GM19467 (cell line): Measurements from ENCODE around the gene DYNLL1.
"Not testable (repeated sequence)": the region's sequence is repeated elsewhere in the genome, so short reads cannot be mapped to it uniquely, and the experiment has no call there.

Experiments used
- ATAC-seq: cut with Tn5 transposase; IDR thresholded peaks from one replicate; pipeline ENCODE4 v1.9.1; 2021; ENCODE audit warnings: mild to moderate bottlenecking, moderate library complexity; ENCODE audit not compliant: unreplicated experiment

The DYNLL1 gene

DNA sequence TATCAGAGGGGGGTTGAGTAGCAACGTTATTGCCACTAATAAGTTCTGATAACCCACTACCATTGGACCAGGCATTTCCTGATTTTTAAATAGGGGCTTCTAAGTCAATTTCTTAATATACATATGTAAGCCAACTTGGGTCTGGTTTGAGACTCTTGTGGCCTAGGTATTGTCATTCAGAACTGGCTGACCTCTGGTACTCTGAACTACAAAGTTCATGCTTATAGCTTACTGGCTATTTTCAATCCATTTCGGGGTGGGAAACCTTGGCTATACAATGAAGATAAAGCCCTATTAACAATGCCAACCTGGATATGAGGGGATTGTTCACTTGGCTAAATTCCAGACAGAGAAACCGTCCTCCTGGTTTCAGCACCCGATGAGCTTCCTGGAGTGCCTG is 8.7 kb downstream of the DYNLL1 start:
- ATAC-seq = no peak

DNA sequence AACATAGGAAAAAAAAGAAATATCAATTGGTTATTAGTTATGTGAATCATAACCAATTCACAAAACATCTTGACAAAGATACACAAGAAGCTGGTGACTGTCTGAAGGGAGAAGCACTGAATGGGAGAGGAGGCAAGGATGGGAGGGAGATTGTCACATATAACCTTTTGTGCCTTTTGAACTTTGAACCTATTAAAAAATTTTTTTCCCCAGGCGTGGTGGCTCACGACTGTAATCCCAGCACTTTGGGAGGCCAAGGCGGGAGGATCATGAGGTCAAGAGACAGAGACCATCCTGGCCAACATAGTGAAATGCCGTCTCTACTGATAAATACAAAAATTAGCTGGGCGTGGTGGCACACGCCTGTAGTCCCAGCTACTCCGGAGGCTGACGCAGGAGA is 12.6 kb downstream of the DYNLL1 start:
- no peak for ATAC-seq

DNA sequence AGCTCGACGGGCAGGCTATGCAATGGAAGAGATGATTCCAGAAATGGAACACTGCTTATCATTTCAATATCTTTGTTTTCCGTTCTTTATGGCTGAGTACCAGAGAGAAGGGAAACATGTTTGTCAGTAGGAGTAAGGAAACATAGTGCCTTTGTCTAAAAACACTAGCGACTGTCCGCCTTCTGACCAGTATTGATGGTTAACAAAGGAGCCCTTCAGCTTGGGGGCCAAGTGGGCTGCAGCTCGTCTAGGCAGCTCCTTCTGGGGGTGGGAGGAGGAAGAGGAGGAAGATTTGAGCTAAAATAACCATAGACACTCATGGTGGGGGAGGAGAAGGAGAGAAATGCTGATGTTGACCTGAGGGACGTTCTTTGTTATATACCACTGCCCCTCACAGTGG is 18.1 kb downstream of the DYNLL1 start:
- no peak for ATAC-seq

DNA sequence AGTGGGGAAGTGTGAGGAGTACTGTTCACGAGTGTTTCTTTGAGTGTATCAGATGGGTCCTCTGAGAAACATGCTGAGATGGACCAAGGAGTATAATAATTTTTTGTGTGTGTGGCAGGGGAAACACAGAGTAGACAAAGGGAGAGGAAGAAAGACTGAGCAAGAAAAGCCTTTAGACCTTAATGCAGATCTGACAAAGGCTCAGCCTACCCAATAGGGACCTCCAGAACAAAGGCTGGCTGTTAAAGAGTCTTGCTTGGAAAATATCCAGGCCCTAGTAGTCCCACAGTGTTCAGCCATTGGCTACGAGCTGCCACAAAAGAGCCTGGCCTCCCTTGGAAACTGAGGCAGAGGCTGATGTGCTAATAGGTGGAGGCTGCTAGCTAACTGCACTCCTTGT is 19.6 kb downstream of the DYNLL1 start:
- ATAC-seq = no peak

DNA sequence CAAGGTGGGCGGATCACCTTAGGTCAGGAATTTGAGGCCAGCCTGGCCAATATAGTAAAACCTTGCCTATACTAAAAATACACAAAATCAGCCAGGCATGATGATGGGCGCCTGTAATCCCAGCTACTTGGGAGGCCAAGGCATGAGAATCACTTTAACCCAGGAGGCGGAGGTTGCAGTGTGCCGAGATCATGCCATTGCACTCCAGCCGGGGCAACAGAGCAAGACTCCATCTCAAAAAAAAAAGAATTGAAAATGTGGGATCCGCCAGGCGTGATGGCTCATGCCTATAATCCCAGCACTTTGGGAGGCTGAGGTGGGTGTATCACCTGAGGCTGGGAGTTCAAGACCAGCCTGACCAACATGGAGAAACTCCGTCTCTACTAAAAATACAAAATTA is 23.4 kb downstream of the DYNLL1 start:
- ATAC-seq = not testable (repeated sequence)

DNA sequence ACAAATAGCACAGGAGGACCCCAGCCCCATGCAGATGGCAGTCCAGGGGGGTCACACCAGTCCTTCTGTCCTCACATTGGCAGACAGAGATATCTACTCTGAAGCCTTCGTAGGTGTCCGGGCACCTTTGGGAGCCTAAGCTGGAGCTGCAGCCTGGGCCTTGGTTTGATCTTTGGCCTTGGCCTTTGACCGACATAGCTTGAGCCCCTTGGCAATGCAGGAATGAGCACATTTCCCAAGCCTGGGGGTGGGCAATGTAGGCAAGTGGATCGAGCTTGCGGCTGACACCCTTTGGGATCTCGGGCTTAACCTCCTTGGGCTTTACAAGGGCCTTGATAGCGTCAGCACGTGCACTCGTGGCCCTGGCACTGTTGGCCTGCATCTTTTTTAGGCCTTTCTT is 26.7 kb downstream of the DYNLL1 start:
- ATAC-seq = no peak

DNA sequence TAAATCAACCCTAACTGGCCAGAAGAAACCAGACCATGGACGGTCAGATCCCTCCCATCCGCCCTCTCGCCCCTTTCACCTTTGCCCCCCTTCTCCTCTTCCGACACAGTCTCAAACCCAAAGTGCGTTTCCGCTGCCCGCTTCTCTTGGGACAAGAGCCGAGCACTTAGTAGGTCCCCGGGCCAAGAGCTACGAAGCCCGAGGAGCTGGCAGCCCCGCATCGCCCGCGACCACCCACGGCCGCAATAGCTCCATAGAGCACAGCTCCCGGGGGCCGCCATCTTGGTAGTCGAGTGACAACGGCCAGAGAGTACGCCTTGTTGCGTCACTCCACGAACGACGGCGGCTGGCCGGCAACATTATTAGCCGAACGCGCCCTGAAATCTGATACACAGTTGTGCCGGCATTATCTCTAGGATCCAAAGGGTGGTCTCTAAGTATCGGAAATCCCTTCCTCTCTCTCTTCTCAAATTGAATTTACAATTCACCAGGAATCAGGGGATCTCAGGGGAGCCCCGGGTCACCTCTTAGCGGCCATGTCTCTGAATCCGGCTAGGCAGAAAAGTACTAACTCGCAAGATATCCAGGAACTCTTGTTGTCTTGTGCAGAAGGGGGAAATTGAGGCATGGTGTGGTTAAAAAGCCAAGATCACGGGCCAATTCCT is 33.1 kb downstream of the DYNLL1 start, which contains the start of gene COQ5:
COQ5 (minus strand) TSS at position 298 of the 665 bp plus-strand sequence; CDS start at position 281, 17 bp downstream.
- peak; percentile 67 for ATAC-seq

DNA sequence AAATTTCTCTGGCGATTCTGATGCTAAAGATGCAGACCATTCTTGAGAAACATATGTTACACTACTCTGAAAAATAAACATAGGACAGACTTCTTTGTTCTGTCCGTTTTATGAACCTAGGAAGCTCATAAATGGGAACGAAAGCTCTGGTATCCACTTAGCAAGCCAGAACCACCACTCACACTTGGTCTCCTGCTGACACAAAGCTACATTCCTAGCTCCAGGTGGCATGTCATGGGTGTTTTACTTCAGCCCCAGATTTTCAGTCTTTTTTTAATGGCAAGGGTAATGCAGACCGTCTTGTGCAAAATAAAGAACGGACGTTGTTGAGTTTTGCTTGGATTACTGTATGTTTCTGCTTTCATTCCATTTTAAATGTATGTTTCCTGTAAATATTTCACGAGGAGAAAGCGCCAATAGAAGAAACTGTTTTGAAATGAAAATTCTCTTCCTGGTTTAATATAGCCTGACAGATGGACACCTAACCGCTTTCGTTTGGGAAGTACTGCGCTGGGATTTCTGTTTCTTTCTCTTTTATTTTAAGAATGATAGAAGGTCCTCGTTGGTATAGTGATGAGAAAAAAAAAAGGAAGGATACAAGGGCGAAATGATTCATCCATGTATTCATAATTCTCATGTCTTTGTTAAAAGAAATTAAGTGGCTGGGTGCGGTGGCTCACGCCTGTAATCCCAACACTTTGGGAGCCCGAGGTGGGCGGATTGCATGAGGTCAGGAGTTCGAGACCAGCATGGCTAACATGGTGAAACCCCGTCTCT is 33.9 kb downstream of the DYNLL1 start:
- ATAC-seq = no peak

DNA sequence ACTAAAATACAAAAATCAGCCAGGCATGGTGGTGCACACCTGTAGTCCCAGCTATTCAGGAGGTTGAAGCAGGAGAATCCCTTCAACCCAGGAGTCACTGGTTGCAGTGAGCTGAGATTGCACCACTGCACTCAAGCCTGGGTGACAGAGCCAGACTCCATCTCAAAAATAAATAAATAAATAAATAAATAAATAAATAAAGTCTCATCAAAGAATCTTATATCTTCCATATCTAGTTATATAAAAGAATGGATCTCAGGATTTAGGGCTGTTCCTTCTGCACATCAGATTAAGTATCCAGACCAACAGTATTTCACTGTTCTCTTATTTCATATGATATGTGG is 34.5 kb downstream of the DYNLL1 start:
- ATAC-seq = not testable (repeated sequence)

DNA sequence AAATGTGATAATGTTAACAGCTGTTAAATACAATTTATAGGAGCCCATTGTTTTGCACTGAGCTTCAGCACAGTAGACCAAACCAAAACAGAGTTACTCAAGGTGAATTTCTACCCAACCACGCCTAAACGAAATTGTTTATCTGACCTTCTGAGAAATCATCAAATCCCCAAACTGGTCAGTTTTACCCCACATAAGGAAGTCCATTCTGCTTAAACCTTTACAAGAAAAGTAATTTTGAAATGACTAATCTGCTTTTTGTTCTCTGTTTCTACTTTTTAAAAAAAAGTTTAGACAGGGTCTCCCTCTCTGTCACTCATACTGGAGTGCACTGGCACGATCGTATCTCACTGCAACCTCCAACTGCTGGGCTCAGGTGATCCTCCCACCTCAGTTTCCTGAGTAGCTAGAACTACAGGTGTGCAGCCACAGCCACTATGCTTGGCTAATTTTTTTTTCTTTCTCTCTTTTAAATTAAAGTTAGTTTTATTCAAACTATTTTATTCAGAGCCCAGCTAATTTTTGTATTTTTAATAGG is 36.9 kb downstream of the DYNLL1 start:
- no peak for ATAC-seq

DNA sequence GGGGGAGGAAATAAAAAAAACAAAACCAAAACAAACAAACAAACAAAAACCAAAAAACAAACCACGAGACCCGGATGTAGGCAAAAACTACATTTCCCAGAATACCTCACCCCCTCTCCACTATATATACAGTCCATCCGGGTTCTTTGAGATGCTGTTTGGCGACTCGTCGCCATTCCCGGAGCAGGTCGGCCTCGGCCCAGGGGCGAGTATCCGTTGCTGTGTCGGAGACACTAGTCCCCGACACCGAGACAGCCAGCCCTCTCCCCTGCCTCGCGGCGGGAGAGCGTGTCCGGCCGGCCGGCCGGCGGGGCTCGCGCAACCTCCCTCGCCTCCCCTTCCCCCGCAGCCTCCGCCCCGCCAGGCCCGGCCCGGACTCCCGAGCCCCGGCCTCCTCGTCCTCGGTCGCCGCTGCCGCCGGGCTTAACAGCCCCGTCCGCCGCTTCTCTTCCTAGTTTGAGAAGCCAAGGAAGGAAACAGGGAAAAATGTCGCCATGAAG is 38.3 kb downstream of the DYNLL1 start, which contains the start of gene RNF10:
RNF10 (plus strand) TSS at position 154 of the 500 bp plus-strand sequence. CDS start 456 bp downstream, outside the sequence.
- ATAC-seq = peak; percentile 56

DNA sequence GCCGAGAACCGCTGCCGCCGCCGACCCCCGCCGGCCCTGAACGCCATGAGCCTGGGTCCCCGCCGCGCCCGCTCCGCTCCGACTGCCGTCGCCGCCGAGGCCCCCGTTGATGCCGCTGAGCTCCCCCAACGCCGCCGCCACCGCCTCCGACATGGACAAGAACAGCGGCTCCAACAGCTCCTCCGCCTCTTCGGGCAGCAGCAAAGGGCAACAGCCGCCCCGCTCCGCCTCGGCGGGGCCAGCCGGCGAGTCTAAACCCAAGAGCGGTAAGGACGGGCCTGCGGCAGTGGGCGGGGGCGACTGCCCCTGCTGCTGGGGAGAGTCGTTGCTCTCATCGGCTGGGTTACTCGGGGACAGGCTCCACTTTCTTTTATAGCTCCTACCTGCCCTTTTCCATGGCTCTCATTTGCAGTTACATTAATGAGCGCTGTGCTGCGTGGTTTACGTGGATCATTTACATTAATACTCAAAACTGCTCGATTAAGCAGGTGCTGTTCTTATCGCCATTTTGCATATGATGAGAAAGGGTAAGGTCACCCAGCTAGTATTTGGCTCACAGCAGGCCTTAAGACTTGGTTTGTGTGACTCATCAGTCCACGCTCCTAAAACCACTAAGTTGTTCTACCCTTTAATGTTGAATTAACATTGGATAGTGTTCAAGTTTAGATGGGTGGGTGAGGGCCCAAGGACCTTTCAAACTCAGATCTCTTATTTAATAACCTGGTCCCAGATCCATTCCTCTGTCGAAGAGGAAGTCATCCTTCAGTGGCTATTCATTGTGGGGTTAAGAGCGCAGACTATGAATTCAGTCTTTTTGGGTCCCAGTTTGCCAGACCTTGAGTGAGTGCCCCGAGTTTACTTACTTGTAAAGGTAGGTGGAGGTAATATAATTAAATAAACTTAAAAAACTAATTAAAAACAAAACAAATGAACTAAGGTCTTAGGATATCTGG is 39.1 kb downstream of the DYNLL1 start:
- peak; percentile 34 for ATAC-seq

DNA sequence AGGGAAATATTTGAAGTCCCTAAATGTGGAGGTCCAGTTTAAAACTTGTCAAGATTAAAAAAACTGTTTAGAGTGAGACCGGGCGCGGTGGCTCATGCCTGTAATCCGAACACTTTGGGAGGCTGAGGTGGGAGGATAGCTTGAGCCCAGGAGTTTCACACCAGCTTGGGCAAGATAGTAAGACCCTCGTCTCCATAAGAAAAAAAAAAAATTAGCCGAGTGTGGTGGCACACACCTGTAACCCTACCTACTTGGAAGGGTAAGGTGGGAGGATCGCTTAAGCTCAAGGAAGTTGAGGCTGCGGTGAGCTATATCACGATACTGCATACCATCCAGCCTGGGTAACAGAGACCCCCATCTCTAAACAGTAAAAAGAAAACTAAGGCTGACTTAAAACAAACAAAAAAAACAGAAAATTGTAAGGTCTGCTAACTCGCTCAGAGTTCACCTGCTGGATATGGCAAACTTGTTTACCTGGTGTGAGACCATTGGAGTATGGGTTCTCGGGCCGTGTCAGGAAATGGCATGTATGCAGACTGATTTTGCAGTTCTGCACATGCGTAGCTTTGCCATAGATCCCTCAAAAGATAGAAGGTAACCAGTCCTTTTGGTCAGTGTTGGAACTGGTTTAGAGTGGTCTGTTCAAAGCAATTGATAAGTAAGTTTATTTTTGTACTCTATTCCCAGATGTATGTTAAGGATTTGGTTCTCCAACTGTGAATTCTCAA is 40.3 kb downstream of the DYNLL1 start:
- no peak for ATAC-seq

DNA sequence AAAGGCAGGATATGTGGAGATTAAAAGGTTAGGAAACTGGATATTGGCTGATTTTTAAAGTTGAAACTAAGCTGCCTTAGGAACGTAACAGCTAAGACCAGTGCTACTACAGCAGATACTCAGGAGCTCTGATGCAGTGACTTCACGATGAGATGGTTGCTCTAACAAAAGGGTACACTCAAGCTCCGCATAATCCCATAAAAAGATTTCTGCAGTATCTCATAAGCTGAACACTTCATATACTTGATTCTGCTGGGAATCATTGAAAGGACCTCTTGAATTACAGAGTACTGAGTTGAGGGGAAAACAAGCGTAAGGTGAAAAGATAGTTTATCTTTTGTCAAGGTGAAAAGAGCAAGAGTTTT is 41.9 kb downstream of the DYNLL1 start:
- no peak for ATAC-seq

DNA sequence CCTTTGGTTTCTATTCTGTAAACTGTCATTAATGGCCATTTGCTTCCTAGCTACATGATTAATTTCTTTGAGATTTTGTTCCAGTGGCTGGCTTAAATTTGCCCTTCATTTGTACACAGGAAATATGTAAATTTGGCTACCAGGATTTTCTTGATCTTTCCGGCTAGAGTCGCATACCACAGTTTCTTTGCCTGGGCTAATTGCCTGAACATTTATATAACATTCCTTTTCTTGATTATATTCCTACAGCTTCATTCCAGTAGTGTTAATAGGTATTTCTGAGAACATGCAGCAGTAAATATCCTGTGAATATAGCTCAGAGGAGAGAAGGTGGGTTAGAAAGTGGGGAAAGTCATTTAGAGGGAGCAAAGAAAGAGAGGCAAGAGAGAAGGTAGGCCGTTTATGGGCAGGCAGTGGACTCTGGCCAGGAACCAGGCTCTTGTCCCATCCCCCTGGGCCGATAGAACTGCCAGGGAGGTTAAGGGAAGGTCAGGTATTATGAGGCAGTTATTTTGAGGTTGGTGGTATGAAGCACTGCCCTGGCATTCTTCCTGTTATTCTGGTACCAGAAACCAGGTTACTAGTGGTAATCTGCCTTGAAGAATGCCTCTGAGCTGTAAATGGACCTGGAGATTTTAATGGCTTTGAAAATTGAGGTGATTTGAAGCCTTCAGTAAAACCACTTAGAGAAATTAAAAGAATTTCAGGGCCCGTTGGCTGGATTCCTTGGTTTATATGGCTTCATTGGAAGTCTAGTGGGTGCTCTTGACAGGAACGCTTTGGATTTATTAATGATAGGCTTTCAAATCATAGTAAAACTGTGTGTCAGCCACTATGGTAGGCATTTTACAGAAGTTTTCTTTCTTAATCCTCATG is 42.6 kb downstream of the DYNLL1 start:
- ATAC-seq = no peak

DNA sequence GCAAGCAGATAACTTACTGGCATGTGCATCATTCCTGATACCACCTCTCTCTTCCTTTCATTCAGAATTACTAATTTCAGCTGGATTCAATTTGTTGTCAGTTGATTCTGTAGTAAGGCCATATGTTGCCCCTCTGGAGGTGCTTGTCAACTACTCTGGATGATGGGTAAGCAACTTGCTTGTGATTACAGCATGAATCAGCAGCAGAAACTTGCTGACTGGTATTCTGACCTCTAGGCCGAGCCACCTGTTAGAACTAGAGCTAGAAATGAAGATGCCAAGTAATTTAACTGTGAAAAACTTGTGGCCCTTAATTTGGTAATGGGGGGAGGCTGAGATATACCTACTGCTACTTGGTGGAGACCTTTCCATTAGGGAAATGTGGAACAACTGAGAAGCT is 43.4 kb downstream of the DYNLL1 start:
- no peak for ATAC-seq

DNA sequence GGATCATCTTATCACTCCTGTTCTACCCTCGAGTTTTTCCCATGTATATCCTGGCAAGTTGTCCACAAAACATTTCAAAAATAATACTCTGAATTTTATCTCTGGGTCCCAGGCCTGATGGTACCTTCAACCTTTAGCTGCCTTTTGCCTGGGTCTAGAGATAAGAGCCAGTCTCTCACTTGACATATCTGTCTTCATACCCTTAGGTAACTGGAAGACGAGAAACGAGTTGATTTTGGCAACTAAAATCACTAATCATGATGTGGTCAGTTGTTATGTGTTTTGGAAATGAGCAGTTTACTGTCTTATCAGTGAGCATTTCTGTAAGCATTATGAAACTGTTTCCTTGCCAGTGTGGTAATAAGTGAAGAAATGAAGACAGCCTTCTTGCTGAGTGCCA is 44.5 kb downstream of the DYNLL1 start:
- no peak for ATAC-seq

DNA sequence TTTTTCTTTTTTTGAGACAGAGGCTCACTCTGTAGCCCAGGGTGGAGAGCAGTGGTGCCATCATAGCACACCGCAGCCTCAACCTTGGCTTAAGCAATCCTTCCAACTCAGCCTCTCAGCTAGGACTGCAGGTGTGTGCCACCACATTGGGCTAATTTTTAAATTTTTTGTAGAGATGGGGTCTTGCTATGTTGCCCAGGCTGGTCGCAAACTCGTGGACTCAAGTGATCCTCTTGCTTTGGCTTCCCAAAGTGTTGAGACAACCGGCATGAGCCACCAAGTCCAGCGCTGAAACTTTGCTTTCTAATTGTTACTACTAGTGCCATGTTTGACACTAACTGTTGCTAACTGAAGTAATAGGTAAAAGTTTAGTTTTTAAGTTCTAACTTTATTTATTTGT is 46.3 kb downstream of the DYNLL1 start:
- ATAC-seq = no peak

DNA sequence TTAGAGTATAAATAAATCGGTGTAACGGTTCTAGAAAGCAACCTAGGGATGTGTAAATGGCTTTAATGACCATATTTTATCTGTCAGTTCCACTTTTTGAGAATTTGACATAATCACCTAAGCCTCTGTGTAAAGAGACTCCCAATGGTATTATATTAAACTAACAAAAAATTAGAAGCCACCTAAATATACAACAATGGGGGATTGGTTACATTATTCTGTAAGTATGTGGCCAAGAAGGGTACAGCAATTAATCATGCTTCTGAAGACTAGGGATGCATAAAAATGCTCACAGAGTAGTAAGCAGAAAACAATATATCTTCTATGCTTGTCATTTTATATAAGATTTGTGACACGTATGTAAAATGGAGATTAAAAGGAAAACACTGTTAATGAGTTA is 48.8 kb downstream of the DYNLL1 start:
- no peak for ATAC-seq
